ENCODE results near the gene MAN2A1.
A peak's percentile ranks its signal among the peaks of the same experiment; 100 is the strongest.
"Not testable (repeated sequence)": the region's sequence is repeated elsewhere in the genome, so short reads cannot be mapped to it uniquely, and the experiment has no call there.

Gene MAN2A1

DNA sequence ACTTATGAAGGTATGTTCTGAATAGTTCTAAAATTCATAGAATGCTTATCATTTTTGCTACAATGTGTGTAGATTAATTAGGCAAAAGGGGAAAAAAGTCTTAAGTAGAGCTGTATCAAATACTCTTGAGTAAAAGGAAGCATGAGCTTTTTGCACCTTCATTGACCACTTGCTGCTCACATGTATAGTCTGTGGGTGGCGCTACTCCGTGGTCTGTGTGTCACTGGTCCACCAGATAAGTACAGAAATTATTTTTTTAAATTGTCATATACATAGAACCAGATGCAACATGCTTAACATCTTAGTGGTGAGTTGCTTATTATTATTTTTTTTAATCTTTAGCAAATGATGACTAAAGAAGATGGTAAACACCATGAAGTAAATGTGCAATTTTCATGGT, 130.2 kb downstream of the MAN2A1 start:
- no peak for DNase-seq

DNA sequence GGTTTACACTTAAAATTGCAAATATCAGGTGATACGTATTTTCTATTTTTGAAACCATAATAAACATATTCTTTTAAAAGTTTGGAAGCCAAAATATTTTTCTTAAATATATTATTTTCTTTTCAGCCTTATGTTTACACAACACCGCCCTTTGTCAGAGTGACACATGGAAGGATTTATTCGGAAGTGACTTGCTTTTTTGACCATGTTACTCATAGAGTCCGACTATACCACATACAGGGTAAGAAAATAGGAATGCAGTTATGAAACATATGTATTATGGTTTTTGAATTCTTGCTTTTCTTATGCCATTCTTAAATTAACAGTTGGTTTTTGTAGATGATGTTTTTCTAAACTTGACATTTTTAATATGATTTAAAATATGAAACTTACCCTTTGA, 133.9 kb downstream of the MAN2A1 start:
- no peak for DNase-seq

DNA sequence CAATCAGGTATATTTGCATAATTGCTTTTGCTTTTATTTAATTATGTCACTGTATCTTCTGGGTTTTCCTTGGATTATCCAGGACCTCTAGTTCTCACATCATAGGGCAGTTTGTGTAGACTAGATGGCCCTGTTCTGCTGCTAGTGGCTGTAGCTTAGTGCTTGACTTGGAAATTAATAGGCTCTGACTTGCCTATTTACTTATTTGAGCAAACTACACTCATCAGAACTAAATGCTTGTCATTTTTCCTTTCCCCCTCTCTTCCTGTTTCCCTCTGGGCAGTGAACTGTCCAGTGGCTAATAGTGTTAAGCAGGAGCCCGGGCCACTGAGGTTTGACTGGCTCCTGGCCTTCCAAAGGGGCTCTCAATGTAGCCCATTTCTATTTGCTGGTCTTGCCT, 135.7 kb downstream of the MAN2A1 start:
- DNase-seq, result no peak

DNA sequence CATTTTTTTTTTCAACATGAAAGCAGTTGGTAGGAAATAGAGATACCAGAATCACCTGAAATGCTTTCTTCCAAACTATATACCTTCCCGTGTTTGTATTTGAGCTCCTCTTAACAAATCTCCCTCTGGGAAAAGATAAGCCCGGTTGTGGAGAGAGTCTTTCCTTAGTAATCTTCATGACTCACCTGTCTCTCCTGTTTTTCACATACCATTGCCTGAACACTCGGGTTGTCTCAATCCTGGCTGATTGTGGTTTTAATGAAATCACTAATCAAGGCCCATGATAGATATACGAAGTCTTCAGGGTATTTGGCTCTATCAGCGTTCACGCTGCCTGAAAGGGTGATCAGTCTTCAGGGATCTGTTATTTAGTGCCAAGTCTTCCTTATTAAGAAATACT, 136.7 kb downstream of the MAN2A1 start:
- no peak for DNase-seq

DNA sequence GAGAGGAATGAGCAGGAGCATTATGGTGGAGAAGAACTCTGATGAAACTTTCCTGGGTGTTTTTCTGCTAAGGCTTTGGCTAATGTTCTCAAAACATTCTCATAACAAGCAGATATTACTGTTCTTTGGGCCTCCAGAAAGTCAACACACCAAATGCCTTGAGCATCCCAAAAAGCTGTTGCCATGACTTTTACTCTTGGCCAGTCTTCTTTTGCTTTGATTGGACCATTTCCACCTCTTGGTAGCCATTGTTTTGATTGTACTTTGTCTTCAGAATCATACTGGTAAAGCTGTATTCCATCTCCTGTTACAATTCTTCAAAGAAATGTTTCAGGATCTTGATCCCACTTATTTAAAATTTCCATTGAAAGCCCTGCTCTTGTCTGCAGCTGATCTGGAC, 139.6 kb downstream of the MAN2A1 start:
- DNase-seq, result no peak

DNA sequence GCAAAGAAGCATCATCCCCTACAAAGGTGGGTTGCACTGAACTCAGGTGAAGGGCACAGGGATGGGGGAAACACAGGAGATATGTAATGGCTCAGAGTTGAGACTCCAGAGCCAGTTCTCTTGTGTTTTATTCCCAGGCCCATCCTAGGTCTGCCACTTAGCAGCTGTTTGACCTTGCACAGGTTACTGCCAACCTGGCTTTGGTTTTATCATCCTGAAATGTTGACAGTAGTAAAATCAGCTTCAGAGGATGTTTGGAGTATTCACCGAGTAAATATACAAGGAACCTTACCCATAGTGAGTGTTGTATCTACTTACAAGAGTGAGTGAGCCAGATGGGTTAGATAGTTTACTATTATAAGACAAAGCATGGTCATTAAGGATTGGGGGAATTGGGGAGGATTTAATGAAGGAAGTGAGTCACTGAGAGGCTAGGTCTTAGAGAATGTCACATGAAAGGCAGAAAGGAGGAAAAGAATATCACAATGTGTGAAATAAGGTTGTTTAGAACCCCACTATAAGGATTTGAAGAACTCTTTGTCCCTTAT, 141.3 kb downstream of the MAN2A1 start:
- no peak for DNase-seq

DNA sequence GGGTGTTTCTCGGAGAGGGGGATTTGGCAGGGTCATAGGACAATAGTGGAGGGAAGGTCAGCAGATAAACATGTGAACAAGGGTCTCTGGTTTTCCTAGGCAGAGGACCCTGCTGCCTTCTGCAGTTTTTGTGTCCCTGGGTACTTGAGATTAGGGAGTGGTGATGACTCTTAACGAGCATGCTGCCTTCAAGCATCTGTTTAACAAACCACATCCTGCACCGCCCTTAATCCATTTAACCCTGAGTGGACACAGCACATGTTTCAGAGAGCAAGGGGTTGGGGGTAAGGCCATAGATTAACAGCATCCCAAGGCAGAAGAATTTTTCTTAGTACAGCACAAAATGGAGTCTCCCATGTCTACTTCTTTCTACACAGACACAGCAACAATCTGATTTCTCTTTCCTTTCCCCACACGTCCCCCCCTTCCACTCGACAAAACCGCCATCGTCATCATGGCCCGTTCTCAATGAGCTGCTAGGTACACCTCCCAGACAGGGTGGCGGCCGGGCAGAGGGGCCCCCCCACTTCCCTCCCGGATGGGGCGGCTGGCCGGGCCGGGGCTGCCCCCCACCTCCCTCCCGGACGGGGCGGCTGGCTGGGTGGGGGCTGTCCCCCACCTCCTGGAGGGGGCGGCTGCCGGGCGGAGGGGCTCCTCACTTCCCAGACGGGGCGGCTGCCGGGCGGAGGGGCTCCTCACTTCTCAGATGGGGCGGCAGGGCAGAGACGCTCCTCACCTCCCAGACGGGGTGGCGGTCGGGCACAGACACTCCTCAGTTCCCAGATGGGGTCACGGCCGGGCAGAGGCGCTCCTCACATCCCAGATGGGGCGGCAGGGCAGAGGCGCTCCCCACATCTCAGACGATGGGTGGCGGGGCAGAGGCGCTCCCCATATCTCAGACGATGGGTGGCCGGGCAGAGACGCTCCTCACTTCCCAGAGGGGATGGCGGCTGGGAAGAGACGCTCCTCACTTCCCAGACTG, 142.8 kb downstream of the MAN2A1 start:
- DNase-seq, result not testable (repeated sequence)

DNA sequence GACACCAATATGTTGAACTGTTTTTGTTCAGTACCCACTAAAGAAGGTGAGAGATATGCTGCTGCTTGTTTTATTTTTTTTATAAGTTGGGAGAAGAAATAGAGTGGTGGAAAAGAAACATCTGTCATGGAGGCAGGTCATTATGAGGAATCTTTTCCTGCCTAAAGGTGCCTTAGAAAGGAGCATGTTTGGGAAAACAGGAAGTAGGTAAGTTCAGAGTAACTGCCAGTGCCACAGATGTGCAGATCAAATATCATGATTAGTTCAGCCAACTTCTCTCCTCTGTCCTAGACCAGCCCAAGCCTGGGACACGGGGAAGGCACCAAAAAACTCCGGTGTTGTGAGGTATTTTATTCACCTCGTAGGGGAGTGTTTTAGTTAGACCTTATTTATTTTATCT, 144.2 kb downstream of the MAN2A1 start:
- DNase-seq, result no peak

DNA sequence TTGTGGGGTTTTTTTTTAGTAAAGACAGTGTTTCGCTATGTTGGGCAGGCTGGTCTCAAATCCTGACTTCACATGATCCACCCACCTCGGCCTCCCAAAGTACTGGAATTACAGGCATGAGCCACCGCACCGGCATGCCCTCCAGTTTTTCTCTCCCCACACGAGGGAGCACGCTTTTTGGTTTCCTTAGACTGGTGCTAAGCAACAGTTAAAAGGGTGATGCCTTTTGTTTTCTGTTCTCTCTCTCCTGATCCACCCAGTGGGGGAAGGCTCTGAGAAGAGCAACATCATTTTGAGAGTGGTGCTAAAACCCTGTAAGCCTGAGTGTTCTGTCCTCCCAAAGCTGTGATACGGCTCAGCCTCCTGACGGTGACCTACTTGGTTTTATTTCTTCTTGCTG, 146.6 kb downstream of the MAN2A1 start:
- DNase-seq, result peak in 4 of 56 donors; percentile 3 to 15 (median 9)

DNA sequence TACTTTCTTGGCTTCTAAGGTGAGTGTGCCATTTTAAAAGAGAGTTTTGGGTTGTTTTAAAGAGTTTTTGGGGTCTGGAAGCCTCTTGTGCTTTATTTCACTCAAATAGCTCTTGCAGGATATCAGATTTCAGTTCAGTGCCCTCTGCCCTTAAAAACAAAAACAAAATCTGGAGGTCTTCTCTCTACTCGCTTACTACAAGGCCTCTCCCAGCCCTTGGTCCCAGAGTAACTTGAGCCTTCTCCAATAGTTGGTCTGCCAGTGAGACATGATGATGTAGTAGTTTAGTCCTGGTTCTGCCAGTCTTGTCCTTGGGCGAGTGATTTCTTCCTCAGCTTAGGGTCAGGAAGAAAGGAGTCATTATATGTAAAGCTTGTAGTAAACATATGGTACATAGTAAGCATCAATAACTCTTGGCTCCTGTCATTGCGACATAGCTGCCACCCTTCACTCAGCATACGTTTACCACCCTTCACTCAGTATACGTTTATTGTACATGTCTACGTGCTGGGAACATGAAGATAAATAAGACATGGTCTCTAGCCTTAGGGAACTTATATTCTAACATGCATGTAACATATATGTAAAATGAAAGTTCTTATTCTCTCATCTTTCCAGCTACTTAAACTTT, 147.6 kb downstream of the MAN2A1 start:
- no peak for DNase-seq

DNA sequence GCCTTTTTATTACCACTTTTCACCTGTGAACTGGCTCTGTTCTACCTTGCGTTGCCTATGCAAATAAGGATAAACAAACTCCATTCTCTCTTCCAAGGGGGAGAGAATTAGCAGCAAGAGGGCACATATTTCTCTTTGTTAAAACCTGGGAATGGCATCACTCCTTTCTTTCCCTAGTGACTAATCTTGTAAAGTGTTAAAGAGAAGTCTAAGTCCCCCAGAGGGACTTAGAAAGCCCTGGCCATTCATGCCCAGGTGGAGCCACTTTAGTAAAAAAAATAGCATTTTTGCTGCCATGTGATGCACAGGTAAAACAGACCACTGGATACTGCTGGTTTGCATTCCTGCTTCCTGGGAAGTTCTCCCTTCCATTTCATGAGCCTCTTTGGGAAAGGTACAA, 148.4 kb downstream of the MAN2A1 start:
- DNase-seq, result no peak

DNA sequence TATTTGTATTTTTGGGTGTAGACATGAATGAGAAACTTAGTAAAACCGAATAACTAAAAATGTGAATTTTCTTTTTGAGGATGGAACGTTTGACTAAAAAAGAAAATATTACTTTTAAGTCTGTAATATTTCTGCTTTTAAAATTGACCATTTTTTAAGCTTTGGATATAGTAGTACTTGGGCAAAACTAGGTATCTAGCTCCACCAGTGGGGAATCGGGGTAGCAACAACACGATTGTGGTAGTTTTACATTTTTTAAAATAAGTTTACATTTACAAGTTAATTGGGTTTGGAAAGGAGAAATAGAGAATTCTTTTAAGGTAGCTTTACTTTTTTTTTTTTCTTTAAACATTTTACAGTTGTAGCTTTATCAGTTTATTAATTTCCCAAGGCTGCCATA, 154.4 kb downstream of the MAN2A1 start:
- DNase-seq, result no peak

DNA sequence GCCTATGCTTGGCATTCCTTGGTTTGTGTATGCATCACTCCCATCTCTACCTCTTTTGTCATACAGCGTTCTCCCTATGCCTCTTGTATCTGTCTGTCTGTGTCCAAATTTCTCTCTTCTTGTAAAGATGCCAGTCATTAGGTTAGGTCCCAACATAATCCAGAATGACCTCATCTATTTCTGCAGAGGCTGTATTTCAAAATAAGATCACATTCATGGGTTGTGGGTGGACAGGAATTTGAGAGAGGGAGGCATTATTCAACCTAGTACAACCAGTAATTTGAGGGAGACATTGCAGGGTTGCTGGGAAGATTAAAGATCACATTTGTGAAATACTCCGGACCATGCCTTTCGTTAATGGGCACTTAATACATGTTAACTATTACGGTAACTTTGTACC, 155.0 kb downstream of the MAN2A1 start:
- no peak for DNase-seq

DNA sequence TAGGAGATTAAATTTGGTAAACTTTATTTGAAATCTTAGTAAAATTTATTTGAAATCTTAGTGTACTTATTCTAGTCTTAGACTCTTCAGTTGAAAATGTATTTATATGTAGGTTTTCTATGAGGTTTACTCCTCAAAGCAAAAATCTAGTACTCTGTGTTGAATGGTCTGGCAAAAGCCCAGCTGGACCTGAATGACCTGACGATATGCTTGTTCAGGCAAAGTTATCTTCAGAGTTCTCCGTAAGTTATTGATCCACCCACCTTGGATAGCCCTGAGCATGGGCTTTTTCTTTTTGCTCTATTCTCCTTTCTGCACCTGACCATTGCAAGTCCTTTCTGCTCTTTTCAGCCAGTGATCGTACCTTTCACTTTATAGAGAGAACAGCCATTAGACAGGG, 158.4 kb downstream of the MAN2A1 start:
- DNase-seq, result no peak

DNA sequence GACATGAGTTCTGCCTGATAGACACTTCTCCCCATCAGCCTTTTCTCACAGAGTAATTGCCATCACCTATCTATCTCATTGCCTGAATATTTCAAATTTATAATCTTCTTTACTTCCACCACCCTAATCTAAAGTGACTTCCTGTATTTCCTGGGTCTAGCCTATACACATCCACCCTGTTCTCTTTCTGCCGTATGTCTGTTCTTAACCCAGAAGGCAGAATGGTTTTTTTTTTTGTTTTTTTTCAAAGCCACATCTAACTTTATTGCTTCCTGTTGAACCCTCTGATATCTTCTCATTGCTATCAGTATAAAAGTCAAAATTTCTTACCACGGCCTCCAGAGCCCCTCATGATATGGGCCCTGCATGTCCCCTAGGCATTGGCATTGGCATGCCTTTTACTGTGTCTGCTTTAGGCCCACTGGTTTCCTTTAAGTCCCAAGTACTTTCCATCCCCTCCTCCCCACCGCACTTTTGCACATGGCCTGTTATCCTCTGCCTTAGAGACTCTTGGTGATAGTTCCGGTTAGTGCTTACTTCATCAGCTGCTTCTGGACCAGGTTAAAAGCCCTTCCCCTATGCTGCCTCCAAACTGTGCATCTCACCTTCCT, 159.9 kb downstream of the MAN2A1 start:
- no peak for DNase-seq

DNA sequence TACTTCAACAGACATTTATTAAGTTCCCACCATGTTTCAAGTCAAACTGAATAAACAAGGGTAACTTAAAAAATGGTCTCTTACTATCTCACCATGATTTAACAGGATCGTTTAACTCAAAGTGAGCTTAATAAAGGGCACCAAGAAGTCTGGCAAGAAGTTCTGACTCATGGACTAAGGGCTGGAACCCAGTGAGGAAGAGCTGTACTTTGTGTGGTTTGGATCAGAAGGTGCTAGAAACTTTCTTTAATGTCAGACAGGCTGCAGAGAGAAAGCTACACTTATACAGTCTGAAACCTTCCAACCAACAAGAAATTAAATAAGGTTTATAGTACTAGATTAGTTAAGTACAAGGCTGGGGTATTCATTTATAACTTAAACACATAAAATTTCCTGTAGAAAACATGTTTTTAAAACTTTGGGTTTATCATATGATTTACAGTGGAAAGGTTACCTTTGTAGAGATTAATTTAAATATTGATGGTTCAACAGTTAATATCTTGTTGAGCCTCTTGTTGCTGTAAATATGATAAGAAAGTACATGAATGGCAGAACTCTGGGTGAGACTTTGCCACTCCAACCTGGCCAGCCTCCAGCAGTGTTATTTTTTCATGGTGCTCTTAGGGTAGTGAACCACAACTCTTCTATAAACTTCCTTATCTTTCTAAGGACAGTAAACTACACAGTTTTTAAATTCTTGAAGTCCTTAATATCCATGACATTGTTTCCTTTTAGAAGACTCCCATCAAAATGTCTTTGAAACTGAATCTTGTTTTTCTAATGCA, 162.8 kb downstream of the MAN2A1 start:
- no peak for DNase-seq

DNA sequence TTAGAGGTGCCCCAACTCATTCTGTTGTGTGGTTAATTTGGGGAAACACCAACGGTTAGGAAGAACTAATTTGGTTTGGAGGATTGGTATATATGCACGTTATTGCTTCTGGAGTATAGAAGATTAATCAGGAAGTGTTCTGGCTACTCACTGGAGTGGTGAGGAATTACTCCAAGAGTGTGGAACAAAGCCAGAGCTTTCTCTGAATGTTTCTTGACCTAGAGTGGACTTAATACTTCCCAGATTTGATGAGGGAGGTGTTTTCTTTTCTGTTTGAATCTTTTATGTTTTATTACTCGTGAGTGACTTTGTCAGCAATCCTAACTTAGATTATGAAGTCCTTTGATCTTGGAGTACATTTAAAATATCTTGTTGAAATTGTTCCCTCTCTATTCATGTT, 163.7 kb downstream of the MAN2A1 start:
- DNase-seq, result no peak

DNA sequence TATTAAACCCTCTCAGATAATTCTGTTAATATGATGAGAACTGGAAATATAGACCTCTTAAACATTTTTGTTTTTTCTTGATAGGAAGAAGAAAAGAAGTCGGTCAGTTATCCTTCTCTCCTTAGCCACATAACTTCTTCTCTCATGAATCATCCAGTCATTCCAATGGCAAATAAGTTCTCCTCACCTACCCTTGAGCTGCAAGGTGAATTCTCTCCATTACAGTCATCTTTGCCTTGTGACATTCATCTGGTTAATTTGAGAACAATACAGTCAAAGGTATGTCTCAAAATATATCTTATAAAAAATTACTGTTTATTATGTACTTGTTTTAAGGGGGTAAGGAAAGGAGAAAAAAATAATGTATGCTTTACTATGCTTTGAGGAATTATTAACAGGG, 165.3 kb downstream of the MAN2A1 start:
- DNase-seq, result no peak

DNA sequence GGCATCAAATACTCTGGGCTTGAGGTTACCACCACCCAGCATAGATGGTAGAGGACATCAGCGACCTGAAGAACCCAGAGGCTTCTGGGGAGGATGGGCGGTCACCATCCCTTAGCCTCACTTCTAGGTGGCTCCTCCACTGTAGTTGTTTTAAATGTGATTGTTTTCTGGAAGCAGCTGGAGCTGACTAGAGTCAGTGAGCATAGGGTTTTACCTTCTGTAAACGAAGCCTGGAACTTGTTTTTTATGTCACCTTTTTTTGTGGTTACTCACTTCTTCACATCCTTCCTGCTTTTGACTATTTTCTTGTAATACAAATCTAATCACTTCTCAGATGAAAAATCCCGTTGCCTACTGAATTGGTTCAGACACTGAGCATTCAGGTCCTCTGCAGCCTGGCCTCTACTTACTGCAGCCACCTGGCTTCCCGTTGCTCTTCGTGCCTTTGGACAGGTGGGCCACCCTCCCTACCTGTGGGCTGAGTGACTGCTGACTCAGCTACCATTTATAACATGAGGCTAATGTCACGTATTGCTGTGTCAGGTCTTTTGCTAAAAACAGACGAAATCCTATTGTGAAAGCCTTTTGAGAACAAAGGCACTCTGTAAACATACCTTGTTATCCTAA, 167.8 kb downstream of the MAN2A1 start:
- DNase-seq, result no peak

DNA sequence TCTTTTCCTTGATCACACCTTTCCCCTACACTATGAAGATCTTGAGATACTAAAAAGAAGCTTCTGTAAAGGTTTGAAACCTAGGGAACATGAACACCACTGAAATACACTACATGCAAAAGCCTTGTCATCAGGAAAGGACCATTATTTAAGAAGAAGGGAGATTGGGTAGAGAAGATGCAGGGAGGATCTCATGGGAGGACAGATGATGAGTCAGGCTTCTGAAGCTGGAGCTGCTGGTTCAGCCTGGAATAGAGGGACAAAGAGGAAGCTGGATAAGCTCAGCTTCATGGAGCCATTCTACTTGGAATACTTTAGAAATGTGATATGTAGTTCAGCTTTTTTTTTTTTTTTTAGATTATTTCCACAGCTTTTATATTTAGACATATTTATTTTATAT, 169.8 kb downstream of the MAN2A1 start:
- no peak for DNase-seq

DNA sequence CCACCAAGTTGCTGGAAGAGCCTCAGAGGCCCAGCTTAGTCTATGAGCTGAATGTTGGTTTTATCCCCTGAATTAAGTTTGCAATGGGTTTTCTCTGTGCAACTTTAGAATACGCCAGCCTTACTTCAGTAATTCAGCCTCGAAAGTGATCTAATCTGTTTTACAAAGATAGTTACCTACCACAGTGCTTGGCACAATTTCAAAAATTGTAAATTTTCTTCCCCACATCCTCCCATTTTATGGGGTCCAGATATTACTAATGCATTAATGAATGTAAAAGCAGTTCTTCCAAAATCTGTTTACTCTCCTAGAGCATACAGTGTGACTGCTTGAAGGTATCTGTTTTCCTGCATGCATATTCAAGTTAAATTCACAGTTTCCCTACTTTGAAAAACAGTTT, 172.6 kb downstream of the MAN2A1 start:
- DNase-seq, result no peak
